ENCODE measurements around the gene NUPR1. TPM values are rescaled to one million over a fixed set of nuclear protein-coding genes. Genes with fewer than 3 reads are reported as not detected.
A peak's percentile ranks its signal among the peaks of the same experiment; 100 is the strongest.

NUPR1 gene
- total and polyA plus RNA-seq, 2 of the 13 experiments (the other 11 are each of a cell fraction or from before 2014, with no cell fraction given), result 18.0 to 25.6 TPM

DNA sequence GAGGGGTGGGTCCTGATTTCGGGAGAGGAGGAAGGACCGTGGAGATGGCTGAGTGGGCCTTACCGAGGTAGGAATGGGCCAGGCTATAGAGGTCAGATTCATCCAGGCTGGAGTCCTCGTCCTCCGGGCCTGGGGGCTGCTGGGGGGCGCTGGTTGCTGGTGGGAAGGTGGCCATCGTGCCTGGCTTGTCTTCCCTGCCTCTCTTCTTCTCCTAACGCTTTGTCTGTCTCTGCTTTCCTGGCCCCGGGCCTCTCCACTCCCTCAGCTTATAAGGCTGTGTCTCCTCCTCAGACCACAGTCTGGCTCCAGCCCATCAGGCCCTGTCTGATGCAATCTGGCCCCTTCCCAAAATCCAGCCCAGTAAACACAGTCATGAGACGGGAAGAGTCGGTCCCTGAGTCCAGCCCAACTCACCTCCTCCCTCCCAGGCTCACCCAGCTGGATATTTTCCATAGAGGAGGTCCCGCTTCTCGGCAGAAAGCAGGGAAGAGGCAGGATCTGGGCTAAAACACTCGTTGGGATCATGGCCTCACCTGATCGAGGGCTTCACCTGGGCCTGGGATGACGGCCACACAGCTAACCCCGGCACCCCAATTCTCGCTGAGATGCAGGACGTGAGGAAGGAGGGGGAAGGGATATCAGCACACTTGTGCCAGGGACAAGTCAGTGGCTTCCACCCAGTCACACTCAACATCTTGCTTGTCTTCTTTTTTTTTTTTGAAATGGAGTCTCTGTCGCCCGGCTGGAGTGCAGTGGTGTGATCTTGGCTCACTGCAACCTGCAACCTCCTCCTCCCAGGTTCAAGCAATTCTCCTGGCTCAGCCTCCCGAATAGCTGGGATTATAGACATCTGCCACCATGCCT, at the start of gene NUPR1 (continued):
- TF ChIP-seq, protein P1, sequence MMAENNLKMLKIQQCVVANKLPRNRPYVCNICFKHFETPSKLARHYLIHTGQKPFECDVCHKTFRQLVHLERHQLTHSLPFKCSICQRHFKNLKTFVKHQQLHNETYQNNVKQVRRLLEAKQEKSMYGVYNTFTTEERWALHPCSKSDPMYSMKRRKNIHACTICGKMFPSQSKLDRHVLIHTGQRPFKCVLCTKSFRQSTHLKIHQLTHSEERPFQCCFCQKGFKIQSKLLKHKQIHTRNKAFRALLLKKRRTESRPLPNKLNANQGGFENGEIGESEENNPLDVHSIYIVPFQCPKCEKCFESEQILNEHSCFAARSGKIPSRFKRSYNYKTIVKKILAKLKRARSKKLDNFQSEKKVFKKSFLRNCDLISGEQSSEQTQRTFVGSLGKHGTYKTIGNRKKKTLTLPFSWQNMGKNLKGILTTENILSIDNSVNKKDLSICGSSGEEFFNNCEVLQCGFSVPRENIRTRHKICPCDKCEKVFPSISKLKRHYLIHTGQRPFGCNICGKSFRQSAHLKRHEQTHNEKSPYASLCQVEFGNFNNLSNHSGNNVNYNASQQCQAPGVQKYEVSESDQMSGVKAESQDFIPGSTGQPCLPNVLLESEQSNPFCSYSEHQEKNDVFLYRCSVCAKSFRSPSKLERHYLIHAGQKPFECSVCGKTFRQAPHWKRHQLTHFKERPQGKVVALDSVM (CRISPR knock-in tag; IDR thresholded peaks at IDR 0.05), result peak; percentile 82; the same call in 1 of the 2 replicates
- TF ChIP-seq SRSF4 (IDR thresholded peaks at IDR 0.05; ENCODE audit: low read depth, low read length, poor library complexity, severe bottlenecking) (no peak), KLF15 (CRISPR knock-in tag; IDR thresholded peaks at IDR 0.05; ENCODE audit: borderline replicate concordance) (peak; percentile 49; the same call in 1 of the 2 replicates), CENPT (CRISPR knock-in tag; IDR thresholded peaks at IDR 0.05; ENCODE audit: low read depth) (no peak), CBX1 (IDR thresholded peaks at IDR 0.05; ENCODE audit: low read depth) (no peak), ZNF773 (CRISPR knock-in tag; IDR thresholded peaks at IDR 0.05; ENCODE audit: borderline replicate concordance) (no peak), MTF2 (CRISPR knock-in tag; IDR thresholded peaks at IDR 0.05; ENCODE audit: borderline replicate concordance) (no peak), ZNF816 (CRISPR knock-in tag; IDR thresholded peaks at IDR 0.05; ENCODE audit: borderline replicate concordance) (no peak), ZNF7 (CRISPR knock-in tag; IDR thresholded peaks at IDR 0.05) (no peak), DNMT1 (CRISPR knock-in tag; IDR thresholded peaks at IDR 0.05) (no peak), ZKSCAN5 (CRISPR knock-in tag; IDR thresholded peaks at IDR 0.05) (no peak)
- TF ChIP-seq, protein P2, sequence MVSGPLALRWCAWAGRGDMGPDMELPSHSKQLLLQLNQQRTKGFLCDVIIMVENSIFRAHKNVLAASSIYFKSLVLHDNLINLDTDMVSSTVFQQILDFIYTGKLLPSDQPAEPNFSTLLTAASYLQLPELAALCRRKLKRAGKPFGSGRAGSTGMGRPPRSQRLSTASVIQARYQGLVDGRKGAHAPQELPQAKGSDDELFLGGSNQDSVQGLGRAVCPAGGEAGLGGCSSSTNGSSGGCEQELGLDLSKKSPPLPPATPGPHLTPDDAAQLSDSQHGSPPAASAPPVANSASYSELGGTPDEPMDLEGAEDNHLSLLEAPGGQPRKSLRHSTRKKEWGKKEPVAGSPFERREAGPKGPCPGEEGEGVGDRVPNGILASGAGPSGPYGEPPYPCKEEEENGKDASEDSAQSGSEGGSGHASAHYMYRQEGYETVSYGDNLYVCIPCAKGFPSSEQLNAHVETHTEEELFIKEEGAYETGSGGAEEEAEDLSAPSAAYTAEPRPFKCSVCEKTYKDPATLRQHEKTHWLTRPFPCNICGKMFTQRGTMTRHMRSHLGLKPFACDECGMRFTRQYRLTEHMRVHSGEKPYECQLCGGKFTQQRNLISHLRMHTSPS (CRISPR knock-in tag; IDR thresholded peaks at IDR 0.05; ENCODE audit: low read depth), result no peak
- TF ChIP-seq, protein P3, sequence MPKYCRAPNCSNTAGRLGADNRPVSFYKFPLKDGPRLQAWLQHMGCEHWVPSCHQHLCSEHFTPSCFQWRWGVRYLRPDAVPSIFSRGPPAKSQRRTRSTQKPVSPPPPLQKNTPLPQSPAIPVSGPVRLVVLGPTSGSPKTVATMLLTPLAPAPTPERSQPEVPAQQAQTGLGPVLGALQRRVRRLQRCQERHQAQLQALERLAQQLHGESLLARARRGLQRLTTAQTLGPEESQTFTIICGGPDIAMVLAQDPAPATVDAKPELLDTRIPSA (CRISPR knock-in tag; IDR thresholded peaks at IDR 0.05; ENCODE audit: borderline replicate concordance), result peak; percentile 67; the same call in 1 of the 2 replicates
- TF ChIP-seq, protein P4, sequence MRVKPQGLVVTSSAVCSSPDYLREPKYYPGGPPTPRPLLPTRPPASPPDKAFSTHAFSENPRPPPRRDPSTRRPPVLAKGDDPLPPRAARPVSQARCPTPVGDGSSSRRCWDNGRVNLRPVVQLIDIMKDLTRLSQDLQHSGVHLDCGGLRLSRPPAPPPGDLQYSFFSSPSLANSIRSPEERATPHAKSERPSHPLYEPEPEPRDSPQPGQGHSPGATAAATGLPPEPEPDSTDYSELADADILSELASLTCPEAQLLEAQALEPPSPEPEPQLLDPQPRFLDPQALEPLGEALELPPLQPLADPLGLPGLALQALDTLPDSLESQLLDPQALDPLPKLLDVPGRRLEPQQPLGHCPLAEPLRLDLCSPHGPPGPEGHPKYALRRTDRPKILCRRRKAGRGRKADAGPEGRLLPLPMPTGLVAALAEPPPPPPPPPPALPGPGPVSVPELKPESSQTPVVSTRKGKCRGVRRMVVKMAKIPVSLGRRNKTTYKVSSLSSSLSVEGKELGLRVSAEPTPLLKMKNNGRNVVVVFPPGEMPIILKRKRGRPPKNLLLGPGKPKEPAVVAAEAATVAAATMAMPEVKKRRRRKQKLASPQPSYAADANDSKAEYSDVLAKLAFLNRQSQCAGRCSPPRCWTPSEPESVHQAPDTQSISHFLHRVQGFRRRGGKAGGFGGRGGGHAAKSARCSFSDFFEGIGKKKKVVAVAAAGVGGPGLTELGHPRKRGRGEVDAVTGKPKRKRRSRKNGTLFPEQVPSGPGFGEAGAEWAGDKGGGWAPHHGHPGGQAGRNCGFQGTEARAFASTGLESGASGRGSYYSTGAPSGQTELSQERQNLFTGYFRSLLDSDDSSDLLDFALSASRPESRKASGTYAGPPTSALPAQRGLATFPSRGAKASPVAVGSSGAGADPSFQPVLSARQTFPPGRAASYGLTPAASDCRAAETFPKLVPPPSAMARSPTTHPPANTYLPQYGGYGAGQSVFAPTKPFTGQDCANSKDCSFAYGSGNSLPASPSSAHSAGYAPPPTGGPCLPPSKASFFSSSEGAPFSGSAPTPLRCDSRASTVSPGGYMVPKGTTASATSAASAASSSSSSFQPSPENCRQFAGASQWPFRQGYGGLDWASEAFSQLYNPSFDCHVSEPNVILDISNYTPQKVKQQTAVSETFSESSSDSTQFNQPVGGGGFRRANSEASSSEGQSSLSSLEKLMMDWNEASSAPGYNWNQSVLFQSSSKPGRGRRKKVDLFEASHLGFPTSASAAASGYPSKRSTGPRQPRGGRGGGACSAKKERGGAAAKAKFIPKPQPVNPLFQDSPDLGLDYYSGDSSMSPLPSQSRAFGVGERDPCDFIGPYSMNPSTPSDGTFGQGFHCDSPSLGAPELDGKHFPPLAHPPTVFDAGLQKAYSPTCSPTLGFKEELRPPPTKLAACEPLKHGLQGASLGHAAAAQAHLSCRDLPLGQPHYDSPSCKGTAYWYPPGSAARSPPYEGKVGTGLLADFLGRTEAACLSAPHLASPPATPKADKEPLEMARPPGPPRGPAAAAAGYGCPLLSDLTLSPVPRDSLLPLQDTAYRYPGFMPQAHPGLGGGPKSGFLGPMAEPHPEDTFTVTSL (CRISPR knock-in tag; IDR thresholded peaks at IDR 0.05; ENCODE audit: borderline replicate concordance), result no peak
- TF ChIP-seq, protein P5, sequence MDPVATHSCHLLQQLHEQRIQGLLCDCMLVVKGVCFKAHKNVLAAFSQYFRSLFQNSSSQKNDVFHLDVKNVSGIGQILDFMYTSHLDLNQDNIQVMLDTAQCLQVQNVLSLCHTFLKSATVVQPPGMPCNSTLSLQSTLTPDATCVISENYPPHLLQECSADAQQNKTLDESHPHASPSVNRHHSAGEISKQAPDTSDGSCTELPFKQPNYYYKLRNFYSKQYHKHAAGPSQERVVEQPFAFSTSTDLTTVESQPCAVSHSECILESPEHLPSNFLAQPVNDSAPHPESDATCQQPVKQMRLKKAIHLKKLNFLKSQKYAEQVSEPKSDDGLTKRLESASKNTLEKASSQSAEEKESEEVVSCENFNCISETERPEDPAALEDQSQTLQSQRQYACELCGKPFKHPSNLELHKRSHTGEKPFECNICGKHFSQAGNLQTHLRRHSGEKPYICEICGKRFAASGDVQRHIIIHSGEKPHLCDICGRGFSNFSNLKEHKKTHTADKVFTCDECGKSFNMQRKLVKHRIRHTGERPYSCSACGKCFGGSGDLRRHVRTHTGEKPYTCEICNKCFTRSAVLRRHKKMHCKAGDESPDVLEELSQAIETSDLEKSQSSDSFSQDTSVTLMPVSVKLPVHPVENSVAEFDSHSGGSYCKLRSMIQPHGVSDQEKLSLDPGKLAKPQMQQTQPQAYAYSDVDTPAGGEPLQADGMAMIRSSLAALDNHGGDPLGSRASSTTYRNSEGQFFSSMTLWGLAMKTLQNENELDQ (CRISPR knock-in tag; IDR thresholded peaks at IDR 0.05; ENCODE audit: borderline replicate concordance), result peak; percentile 14
